SK-N-SH (cell line): ENCODE data around the gene APBB2. TPM values are rescaled to one million over a fixed set of nuclear protein-coding genes. Genes with fewer than 3 reads are reported as not detected.

Source experiments
- CTCF ChIA-PET: fragments of 300-600, 350-600 bp; formaldehyde crosslinking; extraction: SDS; loops from one replicate; lab custom pipeline; 2021; lab: Yijun Ruan, JAX
- POLR2A ChIA-PET: fragments of 350-600 bp; sonication (Branson Sonifier 250); formaldehyde crosslinking; extraction: SDS; loops from one replicate; lab custom pipeline; 2020; ENCODE audit warnings: antibody characterized with exemption, inconsistent platforms; lab: Yijun Ruan, JAX
- DNase-seq: peaks from one replicate; pipeline ENCODE4 v3.0.0; 2012
- H2AFZ ChIP-seq: fragments of 200-600 bp; sonication (generic); 2 replicates; pipeline ENCODE4 v1.8.1; 2016; ENCODE audit warnings: antibody characterized with exemption, mild to moderate bottlenecking, low read depth
- H3F3A ChIP-seq: fragments of 200-600 bp; sonication (generic); replicated peaks from 2 replicates; pipeline ENCODE3; 2016; ENCODE audit warnings: antibody characterized with exemption, mild to moderate bottlenecking; ENCODE audit not compliant: insufficient read depth
- H3K27ac ChIP-seq, 2 experiments: fragments of 200-500 bp in 1 of 2; fragments of 200-600 bp in 1 of 2; sonication (Bioruptor generic) in 1 of 2; sonication (generic), shearing (Covaris generic) in 1 of 2; 2 replicates each; pipeline versions ENCODE4 v1.5.1 to v1.6.1; 2014 to 2016; ENCODE audit warnings: low read depth in 2 of 2, inconsistent platforms in 1 of 2, low read length in 1 of 2, mild to moderate bottlenecking in 1 of 2, mixed read lengths in 1 of 2
- H3K27me3 ChIP-seq: fragments of 200-600 bp; sonication (generic), shearing (Covaris generic); 2 replicates; pipeline ENCODE4 v1.6.1; 2016; ENCODE audit warnings: mixed run types; ENCODE audit not compliant: insufficient read depth
- H3K36me3 ChIP-seq, 2 experiments: fragments of 200-500 bp in 1 of 2; fragments of 200-600 bp in 1 of 2; sonication (Bioruptor generic) in 1 of 2; sonication (generic) in 1 of 2; replicated peaks in 1 of 2; 2 replicates each; pipeline versions ENCODE3 to v1.5.1; 2014 to 2016; ENCODE audit warnings: low read length in 1 of 2, mild to moderate bottlenecking in 1 of 2; ENCODE audit not compliant: insufficient read depth in 2 of 2, control insufficient read depth in 1 of 2
- H3K4me1 ChIP-seq, 2 experiments: fragments of 200-500 bp in 1 of 2; fragments of 200-600 bp in 1 of 2; sonication (Bioruptor generic) in 1 of 2; sonication (generic), shearing (Covaris generic) in 1 of 2; 2 replicates each; pipeline versions ENCODE4 v1.5.1 to v1.6.1; 2014 to 2016; ENCODE audit warnings: low read depth in 1 of 2, low read length in 1 of 2, mixed run types in 1 of 2; ENCODE audit not compliant: insufficient read depth in 2 of 2, control insufficient read depth in 1 of 2
- H3K4me2 ChIP-seq: fragments of 200-600 bp; sonication (generic), shearing (Covaris generic); 2 replicates; pipeline ENCODE4 v1.6.1; 2017; ENCODE audit warnings: mixed run types
- H3K4me3 ChIP-seq, 2 experiments: fragments of 200-500 bp in 1 of 2; fragments of 200-600 bp in 1 of 2; sonication (Bioruptor generic) in 1 of 2; sonication (generic), shearing (Covaris generic) in 1 of 2; 2 replicates each; pipeline versions ENCODE4 v1.5.1 to v1.8.1; 2014 to 2016; ENCODE audit warnings: low read depth in 2 of 2, inconsistent platforms in 1 of 2, low read length in 1 of 2, mild to moderate bottlenecking in 1 of 2, mixed read lengths in 1 of 2, moderate library complexity in 1 of 2
- H3K79me2 ChIP-seq: fragments of 200-600 bp; sonication (generic); 2 replicates; pipeline ENCODE4 v1.8.1; 2017; ENCODE audit warnings: mild to moderate bottlenecking; ENCODE audit not compliant: insufficient read depth
- H3K9ac ChIP-seq: fragments of 200-600 bp; sonication (generic); 2 replicates; pipeline ENCODE4 v1.6.1; 2017; ENCODE audit warnings: mixed run types
- H3K9me2 ChIP-seq: fragments of 200-600 bp; sonication (generic); 2 replicates; pipeline ENCODE4 v1.6.1; 2017; ENCODE audit warnings: mixed run types
- H3K9me3 ChIP-seq: fragments of 200-600 bp; sonication (generic); 2 replicates; pipeline ENCODE4 v1.6.1; 2017; ENCODE audit warnings: mixed run types, mild to moderate bottlenecking, moderate library complexity
- H4K20me1 ChIP-seq: fragments of 200-600 bp; sonication (generic); 2 replicates; pipeline ENCODE4 v1.6.1; 2017; ENCODE audit warnings: mild to moderate bottlenecking, mixed run types; ENCODE audit not compliant: insufficient read depth
- CHD2 ChIP-seq: fragments of 150-350 bp; IDR thresholded peaks from 2 replicates; pipeline ENCODE4 v1.6.1; 2018; ENCODE audit warnings: low read length; ENCODE audit not compliant: partially characterized antibody
- ELF1 ChIP-seq: IDR thresholded peaks from 2 replicates; pipeline ENCODE4 v1.4.0; 2012
- FOSL2 ChIP-seq: IDR thresholded peaks from 2 replicates; pipeline ENCODE4 v1.4.0; 2012; ENCODE audit warnings: low read depth, mild to moderate bottlenecking, moderate library complexity, borderline replicate concordance
- IRF3 ChIP-seq: fragments of 150-350 bp; IDR thresholded peaks from 2 replicates; pipeline ENCODE4 v1.6.1; 2016; ENCODE audit warnings: mild to moderate bottlenecking, low read depth, low read length
- MAX ChIP-seq: IDR thresholded peaks from 2 replicates; pipeline ENCODE4 v1.4.0; 2012; ENCODE audit warnings: low read depth
- MEF2A ChIP-seq: IDR thresholded peaks from 2 replicates; pipeline ENCODE4 v1.4.0; 2012; ENCODE audit warnings: low read depth, borderline replicate concordance
- MXI1 ChIP-seq: IDR thresholded peaks from 2 replicates; pipeline ENCODE4 v1.6.1; 2012; ENCODE audit warnings: mild to moderate bottlenecking, low read depth, low read length, improper control_type of control experiment
- POLR2AphosphoS5 ChIP-seq: IDR thresholded peaks from 2 replicates; pipeline ENCODE4 v1.6.1; 2012; ENCODE audit warnings: low read depth, low read length
- RAD21 ChIP-seq: IDR thresholded peaks from 2 replicates; pipeline ENCODE4 v1.6.1; 2012; ENCODE audit warnings: mild to moderate bottlenecking, low read length
- REST ChIP-seq: IDR thresholded peaks from 2 replicates; pipeline ENCODE4 v1.6.1; 2012; ENCODE audit warnings: mild to moderate bottlenecking, low read depth, low read length, moderate library complexity
- RXRA ChIP-seq: IDR thresholded peaks from 2 replicates; pipeline ENCODE4 v1.4.0; 2012; ENCODE audit warnings: low read depth, mild to moderate bottlenecking, borderline replicate concordance
- SIN3A ChIP-seq: IDR thresholded peaks from 2 replicates; pipeline ENCODE4 v1.6.1; 2012; ENCODE audit warnings: low read depth, mild to moderate bottlenecking, low read length, moderate library complexity, borderline replicate concordance
- SMC3 ChIP-seq: IDR thresholded peaks from 2 replicates; pipeline ENCODE4 v1.6.1; 2012; ENCODE audit warnings: low read depth, low read length, improper control_type of control experiment
- TCF12 ChIP-seq: IDR thresholded peaks from 2 replicates; pipeline ENCODE4 v1.4.0; 2012
- ZBTB33 ChIP-seq: IDR thresholded peaks from 2 replicates; pipeline ENCODE4 v1.4.0; 2012; ENCODE audit warnings: low read depth, borderline replicate concordance
- WGBS: methylation state at CpG from one replicate; pipeline ENCODE4 v1.1.6; 2017; ENCODE audit warnings: low lambda C conversion rate; 5-methylcytosine and 5-hydroxymethylcytosine counted together
- polyA plus RNA-seq, 3 experiments: library from polyadenylated mRNA; depleted of rRNA; stranded (reverse); fragments of >200 nt; gene quantifications; 2 replicates each; pipeline ENCODE4 v1.2.3, GENCODE V29; 2012

The APBB2 gene
- polyA plus RNA-seq, 1 of the 3 experiments (the other 2 are of a cell fraction): 49.8 TPM

- WGBS: 96% methylated on average over 3 of the region's 3 CpGs
- TF ChIP-seq ELF1: no peak
- no peak for TF ChIP-seq POLR2AphosphoS5
- no peak for TF ChIP-seq SMC3
- TF ChIP-seq FOSL2: no peak
- no peak for TF ChIP-seq SIN3A
- TF ChIP-seq MEF2A: no peak
- TF ChIP-seq MAX: no peak
- TF ChIP-seq CHD2: no peak
- TF ChIP-seq TCF12: no peak
- no peak for TF ChIP-seq IRF3
- TF ChIP-seq ZBTB33: no peak
- no peak for TF ChIP-seq RAD21
- TF ChIP-seq MXI1: no peak
- no peak for TF ChIP-seq REST
- TF ChIP-seq RXRA: no peak
- no peak for DNase-seq
- no peak overlapping the region for H3K9ac ChIP-seq
- H4K20me1 ChIP-seq: no peaks in the 10 kb centered on the region
- no peak overlapping the region for H2AFZ ChIP-seq
- POLR2A ChIA-PET: no interaction called here
- H3K79me2 ChIP-seq: peaks cover 85% of the 10 kb centered on the region; the same call in 1 of the 2 replicates
- no peak overlapping the region for H3K4me2 ChIP-seq
- peaks cover 0 to 16% of the 10 kb centered on the region in 2 experiments for H3K36me3 ChIP-seq
- no peaks in the 10 kb centered on the region for H3K9me3 ChIP-seq
- CTCF ChIA-PET: interaction anchor here (1.3 to 3.0 kb wide), 2 partner anchors 11 to 227 kb away, joined by 4 to 22 read pairs; partner anchors contain the start of gene APBB2
- peaks cover 18% of the 10 kb centered on the region for H3F3A ChIP-seq
- H3K27me3 ChIP-seq: no peaks in the 10 kb centered on the region
- H3K9me2 ChIP-seq: no peaks in the 10 kb centered on the region
- peaks cover 6 to 28% of the 10 kb centered on the region in 2 experiments for H3K4me1 ChIP-seq
- H3K4me3 ChIP-seq: no peak overlapping the region
- no peak overlapping the region for H3K27ac ChIP-seq
Measured at GRCh38 chr4:40987151-40987550, 227.2 kb downstream of the APBB2 start.
